ENCODE data around the gene TCP11L1. TPM values are rescaled to one million over a fixed set of nuclear protein-coding genes. Genes with fewer than 3 reads are reported as not detected.

The TCP11L1 gene
- total RNA-seq, 4 donors from 2014 or later: 8.3 to 22.4 (median 19.0) TPM

DNA sequence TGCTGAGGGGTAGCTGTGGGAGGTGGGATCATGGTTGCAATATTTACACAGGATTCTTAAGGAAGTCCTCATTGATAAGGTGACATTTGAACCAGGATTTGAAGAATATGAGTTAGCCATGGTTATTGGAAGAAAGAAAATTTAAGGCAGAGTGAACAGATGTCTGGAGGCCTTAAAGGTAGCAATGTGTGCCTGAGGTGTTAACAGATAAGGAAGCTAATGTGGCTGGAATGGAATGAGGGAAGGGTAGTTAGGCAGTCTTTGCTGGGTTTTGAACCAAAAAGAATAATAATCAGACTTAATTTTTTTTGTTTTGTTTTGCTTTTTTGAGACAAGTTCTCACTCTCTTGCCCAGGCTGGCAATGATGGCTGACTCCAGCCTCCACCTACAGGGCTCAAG, 33.4 kb upstream of the TCP11L1 start:
- intact Hi-C loops (cut with DNase I; ENCODE audit: low total_unique reads): no loop called here

DNA sequence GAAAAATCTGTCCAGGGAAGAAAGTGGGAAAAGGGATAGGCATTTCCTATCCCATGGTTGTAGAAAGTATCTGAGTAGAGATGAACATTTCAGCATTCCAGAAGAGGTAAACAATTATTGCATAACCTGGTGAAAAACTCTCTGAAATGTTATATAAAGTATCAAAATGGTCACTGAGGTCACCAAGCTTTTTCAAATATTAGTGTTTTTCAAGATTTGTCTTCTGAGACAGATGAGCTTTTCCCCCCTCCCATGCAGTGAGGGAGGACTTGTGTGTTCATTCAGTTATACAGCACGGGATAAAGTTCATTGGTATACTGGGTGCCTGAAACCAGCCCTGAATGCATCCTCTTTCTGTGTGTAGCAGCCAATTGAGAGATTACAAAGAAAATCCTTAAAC, 25.6 kb upstream of the TCP11L1 start:
- H3K36me3 ChIP-seq: no peaks in the 10 kb centered on the region
- no peaks in the 10 kb centered on the region for H3K27me3 ChIP-seq
- no peak overlapping the region for H3K27ac ChIP-seq
- peaks cover 20 to 24% of the 10 kb centered on the region in 2 donors for H3K4me1 ChIP-seq
- no peak for ATAC-seq
- TF ChIP-seq, protein P1, sequence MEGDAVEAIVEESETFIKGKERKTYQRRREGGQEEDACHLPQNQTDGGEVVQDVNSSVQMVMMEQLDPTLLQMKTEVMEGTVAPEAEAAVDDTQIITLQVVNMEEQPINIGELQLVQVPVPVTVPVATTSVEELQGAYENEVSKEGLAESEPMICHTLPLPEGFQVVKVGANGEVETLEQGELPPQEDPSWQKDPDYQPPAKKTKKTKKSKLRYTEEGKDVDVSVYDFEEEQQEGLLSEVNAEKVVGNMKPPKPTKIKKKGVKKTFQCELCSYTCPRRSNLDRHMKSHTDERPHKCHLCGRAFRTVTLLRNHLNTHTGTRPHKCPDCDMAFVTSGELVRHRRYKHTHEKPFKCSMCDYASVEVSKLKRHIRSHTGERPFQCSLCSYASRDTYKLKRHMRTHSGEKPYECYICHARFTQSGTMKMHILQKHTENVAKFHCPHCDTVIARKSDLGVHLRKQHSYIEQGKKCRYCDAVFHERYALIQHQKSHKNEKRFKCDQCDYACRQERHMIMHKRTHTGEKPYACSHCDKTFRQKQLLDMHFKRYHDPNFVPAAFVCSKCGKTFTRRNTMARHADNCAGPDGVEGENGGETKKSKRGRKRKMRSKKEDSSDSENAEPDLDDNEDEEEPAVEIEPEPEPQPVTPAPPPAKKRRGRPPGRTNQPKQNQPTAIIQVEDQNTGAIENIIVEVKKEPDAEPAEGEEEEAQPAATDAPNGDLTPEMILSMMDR (IDR thresholded peaks at IDR 0.05 in 4 of 5, conservative IDR thresholded peaks at IDR 0.05 in 1 of 5): no peak
- no peak for TF ChIP-seq POLR2A (IDR thresholded peaks at IDR 0.05)
- intact Hi-C loops (cut with DNase I; ENCODE audit: low total_unique reads): no loop called here
- no peak overlapping the region for H3K4me3 ChIP-seq
- DNase-seq: no peak
- H3K9me3 ChIP-seq: no peaks in the 10 kb centered on the region
- in situ Hi-C loops (cut with MboI; ENCODE audit: low sequenced_read_pairs in 4 of 4): no loop called here

More for the DNA sequence above, 33.4 kb upstream of the TCP11L1 start:
- H3K4me1 ChIP-seq: no peaks in the 10 kb centered on the region
- H3K9me3 ChIP-seq: no peaks in the 10 kb centered on the region
- no peaks in the 10 kb centered on the region for H3K27me3 ChIP-seq
- H3K27ac ChIP-seq: no peak overlapping the region
- ATAC-seq (no peak), DNase-seq (no peak)
- TF ChIP-seq, protein P1 (IDR thresholded peaks at IDR 0.05 in 4 of 5, conservative IDR thresholded peaks at IDR 0.05 in 1 of 5): no peak
- no peak for TF ChIP-seq POLR2A (IDR thresholded peaks at IDR 0.05)
- H3K4me3 ChIP-seq: no peak overlapping the region
- in situ Hi-C loops (cut with MboI; ENCODE audit: low sequenced_read_pairs in 4 of 4): no loop called here
- no peaks in the 10 kb centered on the region for H3K36me3 ChIP-seq

DNA sequence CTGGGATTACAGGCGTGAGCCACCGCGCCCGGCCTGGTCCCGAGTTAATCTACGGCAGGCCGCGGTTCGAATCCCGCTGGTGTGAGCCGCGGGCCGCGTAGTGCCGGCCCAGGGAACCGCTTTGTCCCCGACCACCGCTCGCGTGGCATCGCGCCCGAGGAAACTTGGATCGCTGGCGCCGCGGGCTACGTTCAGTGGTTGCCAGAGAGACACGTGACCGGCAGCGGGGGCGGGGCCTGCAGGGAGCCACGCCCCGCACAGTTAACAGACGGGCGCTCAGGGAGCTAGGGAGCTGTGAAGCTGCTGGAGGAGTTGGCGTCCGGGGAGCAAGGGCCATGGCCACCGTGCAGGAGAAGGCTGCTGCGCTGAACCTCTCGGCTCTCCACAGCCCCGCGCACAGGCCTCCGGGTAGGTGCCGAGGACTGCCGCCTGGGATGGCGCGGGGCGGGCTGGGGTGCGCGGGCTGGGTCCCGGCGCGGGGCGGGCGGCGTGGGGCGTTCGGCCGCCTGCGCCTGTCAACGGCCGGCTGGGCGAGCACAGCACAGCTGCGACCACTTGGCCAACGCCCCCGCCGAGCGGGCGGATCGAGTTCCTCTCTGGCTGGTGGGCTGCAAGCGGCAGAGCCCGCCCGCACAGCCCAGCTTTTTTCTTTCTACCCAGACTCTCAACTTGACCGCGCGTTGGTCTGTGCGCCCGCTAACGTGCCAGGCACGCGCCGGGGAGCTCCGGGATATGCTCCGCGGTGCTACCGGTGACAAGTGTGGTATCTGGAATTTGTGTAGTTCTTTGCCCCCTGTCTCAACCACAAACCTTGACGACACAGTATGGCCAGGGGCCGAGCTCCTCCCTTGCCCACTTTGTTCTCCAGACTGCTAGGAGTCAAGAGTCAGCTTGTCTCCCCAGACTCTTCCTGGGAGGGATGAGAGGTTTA, 23.5 kb upstream of the TCP11L1 start, which contains the start of gene DEPDC7:
DEPDC7 (plus strand) TSS at position 258 of the 931 bp plus-strand sequence; CDS start at position 336, 78 bp downstream.
- Histone ChIP-seq H3K27me3 (no peaks in the 10 kb centered on the region), H3K9me3 (no peaks in the 10 kb centered on the region), H3K36me3 (no peaks in the 10 kb centered on the region), H3K27ac (peak within 1 kb of the TSS; percentile 76 to 86 (median 84)), H3K4me3 (peak within 1 kb of the TSS; percentile 65 to 89 (median 69)), H3K4me1 (peaks cover 26% of the 10 kb centered on the region in 2 donors)
- ATAC-seq: peak; percentile 94 to 97
- peak; percentile 45 to 74 for TF ChIP-seq POLR2A (IDR thresholded peaks at IDR 0.05)
- TF ChIP-seq, protein P1 (IDR thresholded peaks at IDR 0.05 in 4 of 5, conservative IDR thresholded peaks at IDR 0.05 in 1 of 5): no peak
- in situ Hi-C loops (cut with MboI; ENCODE audit: low sequenced_read_pairs in 4 of 4): no loop called here
- intact Hi-C loops (cut with DNase I; ENCODE audit: low total_unique reads): loop anchor here (1.0 kb wide), 2 partner anchors 23 to 145 kb away; partner anchors contain the start of genes CSTF3 and TCP11L1
- peak; percentile 74 to 88 for DNase-seq

DNA sequence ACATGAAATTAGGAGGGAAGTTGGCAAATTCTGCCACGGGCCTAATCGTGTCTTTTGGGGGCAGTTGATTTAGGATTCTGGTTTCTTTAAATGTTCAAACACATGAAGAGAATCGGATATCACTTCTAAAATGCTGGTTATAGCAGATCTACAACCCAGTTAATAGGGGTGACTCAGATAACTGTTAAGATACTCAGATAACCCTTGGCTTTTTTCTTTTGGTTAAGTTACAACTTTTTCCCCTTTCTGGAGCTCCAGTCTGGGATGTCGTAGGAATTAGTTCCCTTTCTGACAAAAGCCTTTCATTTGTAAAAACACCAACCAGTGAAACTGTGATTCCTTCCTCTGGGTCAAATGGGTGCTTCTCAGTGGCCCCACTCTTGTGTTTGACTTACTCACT, 22.7 kb upstream of the TCP11L1 start:
- H3K36me3 ChIP-seq: no peaks in the 10 kb centered on the region
- H3K4me3 ChIP-seq: peak overlapping the region; percentile 65 to 89 (median 69)
- TF ChIP-seq, protein P1 (IDR thresholded peaks at IDR 0.05 in 4 of 5, conservative IDR thresholded peaks at IDR 0.05 in 1 of 5): no peak
- no peak for TF ChIP-seq POLR2A (IDR thresholded peaks at IDR 0.05)
- H3K9me3 ChIP-seq: no peaks in the 10 kb centered on the region
- peak overlapping the region; percentile 76 to 86 (median 84) for H3K27ac ChIP-seq
- in situ Hi-C loops (cut with MboI; ENCODE audit: low sequenced_read_pairs in 4 of 4) (no loop called here), intact Hi-C loops (cut with DNase I; ENCODE audit: low total_unique reads) (no loop called here)
- ATAC-seq: no peak
- no peaks in the 10 kb centered on the region for H3K27me3 ChIP-seq
- peaks cover 26% of the 10 kb centered on the region in 2 donors for H3K4me1 ChIP-seq
- DNase-seq: no peak
